ENCODE results near the gene USP9Y.

DNA sequence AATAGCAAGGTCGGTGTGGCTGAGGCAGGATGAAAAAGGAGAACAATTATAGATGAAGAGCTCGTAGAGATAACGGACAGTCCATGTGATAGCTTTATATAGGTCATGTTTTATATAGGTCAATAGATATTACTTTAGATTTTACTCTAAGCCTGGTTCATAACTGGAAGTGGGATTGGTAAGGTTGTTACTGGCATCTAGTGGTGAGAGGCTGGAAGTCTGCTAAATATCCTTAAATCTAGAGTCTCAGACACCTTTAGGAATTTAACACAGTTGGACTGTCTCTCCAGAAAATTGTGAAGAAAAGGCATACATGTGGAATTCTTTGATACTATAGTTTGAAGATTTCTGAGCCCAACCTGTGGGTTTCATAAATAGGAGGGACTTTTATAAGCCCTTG is 108.0 kb downstream of the USP9Y start:
- peak; percentile 70 for TF ChIP-seq CTCF (conservative IDR thresholded peaks at IDR 0.05; ENCODE audit: low read length)
- no peak for TF ChIP-seq EZH2phosphoT487 (IDR thresholded peaks at IDR 0.05; ENCODE audit: borderline replicate concordance, low read depth, low read length)

Measured in OCI-LY7 (cell line).